ENCODE data around the gene TMEM170B. TPM values are rescaled to one million over a fixed set of nuclear protein-coding genes. Genes with fewer than 3 reads are reported as not detected.

The TMEM170B gene
- total RNA-seq, 1 donor, result 4.0 TPM

GRCh38 chr6:11593096-11593495, 55.5 kb downstream of the TMEM170B start:
- Histone ChIP-seq H3K36me3 (ENCODE audit: insufficient read depth, low read length) (no peaks in the 10 kb centered on the region), H3K27me3 (ENCODE audit: insufficient read depth, low read length) (no peaks in the 10 kb centered on the region), H3K27ac (ENCODE audit: low read depth, low read length) (no peak overlapping the region), H3K4me2 (ENCODE audit: insufficient read depth, low read length) (no peak overlapping the region), H3K9me3 (ENCODE audit: low read depth, low read length) (no peaks in the 10 kb centered on the region), H3K79me2 (ENCODE audit: insufficient read depth, low read length) (no peaks in the 10 kb centered on the region), H4K20me1 (ENCODE audit: insufficient read depth, low read length) (no peaks in the 10 kb centered on the region), H3K4me3 (ENCODE audit: insufficient read depth, low read length) (no peak overlapping the region), H2AFZ (ENCODE audit: low read length) (no peak overlapping the region), H3K4me1 (ENCODE audit: insufficient read depth, low read length) (peaks cover 22% of the 10 kb centered on the region)
- TF ChIP-seq CTCF (IDR thresholded peaks at IDR 0.05; ENCODE audit: extremely low read depth, low read depth, low read length), result no peak
- no peak for DNase-seq (ENCODE audit: insufficient read length, low spot score, missing footprints)

DNA sequence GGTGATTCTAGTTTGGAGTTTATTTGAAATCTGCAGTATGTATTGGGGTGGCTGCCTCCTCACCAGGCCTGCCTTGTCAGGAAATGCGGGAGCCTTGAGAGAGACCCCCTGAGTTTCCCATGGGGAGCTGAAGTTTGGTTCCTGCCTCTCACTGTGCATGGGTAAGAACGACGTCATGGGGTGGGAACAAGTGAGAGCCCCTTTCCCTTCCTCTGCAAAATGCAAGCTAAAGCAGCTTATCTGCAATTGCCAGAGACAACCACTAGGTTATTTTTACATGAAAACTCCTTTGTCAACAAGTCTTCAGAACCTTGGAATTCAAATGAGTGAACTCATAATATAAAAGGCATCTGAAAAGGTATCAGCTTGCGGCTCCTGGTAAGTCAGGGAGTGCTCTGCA, 58.4 kb downstream of the TMEM170B start:
- H3K4me1 ChIP-seq (ENCODE audit: insufficient read depth, low read length), result peaks cover 6% of the 10 kb centered on the region
- no peak overlapping the region for H3K4me2 ChIP-seq (ENCODE audit: insufficient read depth, low read length)
- no peaks in the 10 kb centered on the region for H3K36me3 ChIP-seq (ENCODE audit: insufficient read depth, low read length)
- peak; percentile 37 for TF ChIP-seq CTCF (IDR thresholded peaks at IDR 0.05; ENCODE audit: extremely low read depth, low read depth, low read length)
- H3K27ac ChIP-seq (ENCODE audit: low read depth, low read length), result no peak overlapping the region
- H2AFZ ChIP-seq (ENCODE audit: low read length), result no peak overlapping the region
- H3K79me2 ChIP-seq (ENCODE audit: insufficient read depth, low read length), result no peaks in the 10 kb centered on the region
- H3K27me3 ChIP-seq (ENCODE audit: insufficient read depth, low read length), result no peaks in the 10 kb centered on the region
- H4K20me1 ChIP-seq (ENCODE audit: insufficient read depth, low read length), result no peaks in the 10 kb centered on the region
- no peak overlapping the region for H3K4me3 ChIP-seq (ENCODE audit: insufficient read depth, low read length)
- DNase-seq (ENCODE audit: insufficient read length, low spot score, missing footprints), result peak; percentile 73
- H3K9me3 ChIP-seq (ENCODE audit: low read depth, low read length), result no peaks in the 10 kb centered on the region

GRCh38 chr6:11596640-11597237, 59.2 kb downstream of the TMEM170B start:
- Histone ChIP-seq H3K79me2 (ENCODE audit: insufficient read depth, low read length) (no peaks in the 10 kb centered on the region), H4K20me1 (ENCODE audit: insufficient read depth, low read length) (no peaks in the 10 kb centered on the region), H3K36me3 (ENCODE audit: insufficient read depth, low read length) (no peaks in the 10 kb centered on the region), H3K27me3 (ENCODE audit: insufficient read depth, low read length) (no peaks in the 10 kb centered on the region), H3K4me1 (ENCODE audit: insufficient read depth, low read length) (peaks cover 6% of the 10 kb centered on the region), H3K9me3 (ENCODE audit: low read depth, low read length) (no peaks in the 10 kb centered on the region), H3K27ac (ENCODE audit: low read depth, low read length) (no peak overlapping the region), H3K4me3 (ENCODE audit: insufficient read depth, low read length) (no peak overlapping the region), H2AFZ (ENCODE audit: low read length) (no peak overlapping the region), H3K4me2 (ENCODE audit: insufficient read depth, low read length) (no peak overlapping the region)
- no peak for TF ChIP-seq CTCF (IDR thresholded peaks at IDR 0.05; ENCODE audit: extremely low read depth, low read depth, low read length)
- DNase-seq (ENCODE audit: insufficient read length, low spot score, missing footprints), result no peak

GRCh38 chr6:11598687-11599086, 61.1 kb downstream of the TMEM170B start:
- Histone ChIP-seq H2AFZ (ENCODE audit: low read length) (no peak overlapping the region), H3K4me1 (ENCODE audit: insufficient read depth, low read length) (no peaks in the 10 kb centered on the region), H3K36me3 (ENCODE audit: insufficient read depth, low read length) (no peaks in the 10 kb centered on the region), H3K4me2 (ENCODE audit: insufficient read depth, low read length) (no peak overlapping the region), H3K4me3 (ENCODE audit: insufficient read depth, low read length) (no peak overlapping the region), H3K9me3 (ENCODE audit: low read depth, low read length) (no peaks in the 10 kb centered on the region), H3K79me2 (ENCODE audit: insufficient read depth, low read length) (no peaks in the 10 kb centered on the region), H3K27ac (ENCODE audit: low read depth, low read length) (no peak overlapping the region), H3K27me3 (ENCODE audit: insufficient read depth, low read length) (no peaks in the 10 kb centered on the region), H4K20me1 (ENCODE audit: insufficient read depth, low read length) (no peaks in the 10 kb centered on the region)
- no peak for TF ChIP-seq CTCF (IDR thresholded peaks at IDR 0.05; ENCODE audit: extremely low read depth, low read depth, low read length)
- DNase-seq (ENCODE audit: insufficient read length, low spot score, missing footprints), result no peak

Measured in osteoblast (primary cell).